B cell (primary cell): ENCODE measurements around the gene LARGE2. TPM values are rescaled to one million over a fixed set of nuclear protein-coding genes. Genes with fewer than 3 reads are reported as not detected.

Source experiments
- ATAC-seq: fragments of 200-7000 bp; cut with Tn5 transposase; one replicate; pipeline ENCODE4 v1.10.0; 2021; ENCODE audit warnings: low read depth, mild to moderate bottlenecking, moderate number of reproducible peaks, moderate library complexity
- CTCF ChIA-PET: fragments of 350-600 bp; sonication (Branson Sonifier 250); formaldehyde crosslinking; loops from one replicate; lab custom pipeline; 2021; ENCODE audit warnings: antibody characterized with exemption, inconsistent platforms; lab: Charles Lee
- POLR2A ChIA-PET: fragments of 350-600 bp; sonication (Branson Sonifier 250); formaldehyde crosslinking; loops from one replicate; lab custom pipeline; 2021; ENCODE audit warnings: antibody characterized with exemption; lab: Charles Lee
- DNase-seq: peaks from one replicate; pipeline ENCODE4 v3.0.0; 2013
- H2AFZ ChIP-seq: 2 replicates; pipeline ENCODE4 v1.6.1; 2012; ENCODE audit warnings: mild to moderate bottlenecking, low read depth, low read length; ENCODE audit not compliant: insufficient read depth, poor library complexity, severe bottlenecking
- H3K27ac ChIP-seq, 2 donors: 1 replicate in 1 of 2; 2 replicates in 1 of 2; pipeline ENCODE4 v1.5.1; 2012 to 2013; ENCODE audit warnings: low read length in 2 of 2, mild to moderate bottlenecking in 2 of 2, moderate library complexity in 1 of 2
- H3K27me3 ChIP-seq, 4 experiments: fragments of 200-600 bp in 1 of 4; sonication (generic) in 1 of 4; replicated peaks in 1 of 4; 1 replicate in 2 of 4; 2 replicates in 2 of 4; pipeline versions ENCODE4 v1.6.1 to v1.7.0; 2013 to 2016; ENCODE audit warnings: low read length in 3 of 4, mild to moderate bottlenecking in 2 of 4, mixed read lengths in 1 of 4, moderate library complexity in 1 of 4; ENCODE audit not compliant: insufficient read depth in 4 of 4, control insufficient read depth in 3 of 4; ENCODE audit errors: control extremely low read depth in 1 of 4
- H3K36me3 ChIP-seq, 2 experiments: replicated peaks in 1 of 2; 1 replicate in 1 of 2; 2 replicates in 1 of 2; pipeline versions ENCODE4 v1.6.1 to v1.7.1; 2013; ENCODE audit warnings: low read length in 1 of 2; ENCODE audit not compliant: insufficient read depth in 2 of 2, control insufficient read depth in 1 of 2; ENCODE audit errors: control extremely low read depth in 1 of 2, extremely low read depth in 1 of 2
- H3K4me1 ChIP-seq, 2 donors: fragments of 200-600 bp in 1 of 2; sonication (generic) in 1 of 2; 1 replicate in 1 of 2; 2 replicates in 1 of 2; pipeline versions ENCODE4 v1.5.1 to v1.6.1; 2013 to 2017; ENCODE audit warnings: low read length in 2 of 2; ENCODE audit not compliant: control insufficient read depth in 2 of 2, insufficient read depth in 2 of 2
- H3K4me2 ChIP-seq: replicated peaks from 2 replicates; pipeline ENCODE3; 2012; ENCODE audit warnings: mild to moderate bottlenecking, low read depth, low read length; ENCODE audit not compliant: poor library complexity, severe bottlenecking
- H3K4me3 ChIP-seq, 5 experiments: fragments of 200-600 bp in 1 of 5; sonication (generic) in 1 of 5; 1 replicate in 3 of 5; 2 replicates in 2 of 5; pipeline versions ENCODE4 v1.5.1 to v1.7.0; 2011 to 2016; ENCODE audit warnings: low read length in 4 of 5, mild to moderate bottlenecking in 4 of 5, low read depth in 2 of 5, control low read depth in 1 of 5, moderate library complexity in 1 of 5; ENCODE audit not compliant: insufficient read depth in 1 of 5; ENCODE audit errors: control extremely low read depth in 1 of 5, extremely low read depth in 1 of 5
- H3K79me2 ChIP-seq: fragments of 200-600 bp; sonication (generic); one replicate; pipeline ENCODE4 v1.6.0; 2016; ENCODE audit warnings: low read length; ENCODE audit not compliant: control insufficient read depth, insufficient read depth
- H3K9ac ChIP-seq: fragments of 200-600 bp; sonication (generic); 2 replicates; pipeline ENCODE4 v1.6.1; 2017; ENCODE audit warnings: mild to moderate bottlenecking, low read length, moderate library complexity
- H3K9me3 ChIP-seq, 3 donors: one replicate each; pipeline versions ENCODE4 v1.6.1 to v1.7.1; 2013; ENCODE audit warnings: low read length in 2 of 3; ENCODE audit not compliant: control insufficient read depth in 2 of 3, insufficient read depth in 1 of 3; ENCODE audit errors: control extremely low read depth in 1 of 3
- H4K20me1 ChIP-seq: 2 replicates; pipeline ENCODE4 v1.6.0; 2012; ENCODE audit warnings: mild to moderate bottlenecking, low read length; ENCODE audit not compliant: insufficient read depth, control insufficient read depth, poor library complexity, severe bottlenecking
- H3K27ac Mint-ChIP-seq: one replicate; pipeline ENCODE4 v1.8.0; 2021; ENCODE audit warnings: mixed read lengths
- H3K27me3 Mint-ChIP-seq: one replicate; pipeline ENCODE4 v1.8.0; 2021; ENCODE audit warnings: mixed read lengths
- H3K4me1 Mint-ChIP-seq: one replicate; pipeline ENCODE4 v1.8.0; 2021; ENCODE audit warnings: mixed read lengths
- H3K4me3 Mint-ChIP-seq: one replicate; pipeline ENCODE4 v1.8.0; 2021; ENCODE audit warnings: mixed read lengths
- H3K9me3 Mint-ChIP-seq: one replicate; pipeline ENCODE4 v1.8.0; 2022; ENCODE audit warnings: mixed read lengths; ENCODE audit not compliant: insufficient read depth
- EZH2 ChIP-seq: IDR thresholded peaks from 2 replicates; pipeline ENCODE4 v1.6.1; 2012; ENCODE audit warnings: borderline replicate concordance, low read depth, mild to moderate bottlenecking, moderate library complexity, low read length; ENCODE audit not compliant: insufficient read depth, poor library complexity, severe bottlenecking
- WGBS: methylation state at CpG from one replicate; pipeline ENCODE4 v1.1.5; 2013; ENCODE audit warnings: missing lambda C conversion rate; ENCODE audit not compliant: insufficient coverage; 5-methylcytosine and 5-hydroxymethylcytosine counted together
- intact Hi-C: fragments of 100-400 bp; cut with micrococcal nuclease; formaldehyde crosslinking; loops from one replicate; pipeline ENCODE4 v1.10.0; 2022
- polyA plus RNA-seq: library from polyadenylated mRNA; depleted of rRNA; stranded (reverse); fragments of >200 nt; gene quantifications from 2 replicates; pipeline ENCODE4 v1.2.3, GENCODE V29; 2012
- total RNA-seq, 2 donors: library from RNA; stranded (reverse); fragments of 120-200 nt in 1 of 2; gene quantifications; 1 replicate in 1 of 2; 2 replicates in 1 of 2; pipeline versions ENCODE4 v1.2.3 to v1.2.4, GENCODE V29; 2013 to 2022
- TF ChIP-seq, protein P1 (sequence below): fragments of 200-600 bp; IDR thresholded peaks from one replicate; pipeline ENCODE4 v1.8.0; 2022; ENCODE audit warnings: antibody characterized with exemption, mild to moderate bottlenecking

Gene LARGE2
- total and polyA plus RNA-seq, 2 donors (not counting 1 experiment from before 2014, with no cell fraction given) = 109 to 264 TPM

DNA sequence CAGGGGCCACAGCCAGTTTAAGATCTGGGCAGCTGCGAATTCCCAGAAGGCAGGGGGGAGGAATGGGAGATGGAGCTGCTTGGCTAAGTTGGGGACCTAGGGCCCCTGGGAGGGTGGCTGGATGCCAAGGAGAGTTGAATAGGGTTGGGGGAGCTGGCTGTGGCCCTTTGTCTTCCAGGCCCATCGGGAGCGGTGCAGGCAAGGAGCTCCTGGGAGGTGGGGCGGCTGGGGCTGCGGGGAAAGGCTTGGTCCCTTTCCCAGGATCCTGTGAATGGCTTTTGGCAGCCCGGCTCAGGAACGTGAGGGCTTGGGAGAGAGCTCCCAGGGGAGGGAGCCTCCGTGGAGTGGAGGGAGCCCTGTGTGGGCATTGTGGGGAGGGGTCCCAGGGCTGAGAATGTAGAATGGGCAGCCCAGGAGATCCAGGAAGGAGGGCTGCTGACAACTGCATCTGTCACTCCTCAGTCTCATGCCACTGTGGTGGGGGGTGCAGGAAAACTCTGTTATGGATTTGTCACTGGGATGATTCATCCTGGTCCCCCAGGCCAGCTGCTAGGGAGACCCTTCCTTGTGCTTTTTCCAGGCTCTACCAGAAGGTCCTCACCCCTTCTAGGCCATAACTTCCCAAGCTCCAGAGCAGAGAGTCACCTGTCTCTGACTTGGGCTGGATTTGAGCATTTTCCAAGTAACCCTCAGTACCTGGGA, 21.4 kb upstream of the LARGE2 start:
- H3K27me3 Mint-ChIP-seq = peaks cover 13% of the 10 kb centered on the region
- Histone ChIP-seq H3K4me3 (no peak overlapping the region), H3K79me2 (no peaks in the 10 kb centered on the region), H3K4me1 (peaks cover 12 to 23% of the 10 kb centered on the region in 2 donors), H3K36me3 (no peaks in the 10 kb centered on the region), H4K20me1 (no peaks in the 10 kb centered on the region), H3K4me2 (peak overlapping the region; percentile 93), H3K9ac (no peak overlapping the region), H3K27ac (no peak overlapping the region), H2AFZ (no peak overlapping the region), H3K27me3 (peaks cover 0 to 39% (median 18%) of the 10 kb centered on the region in 4 experiments), H3K9me3 (peaks cover 0 to 12% (median 0%) of the 10 kb centered on the region in 3 donors)
- ATAC-seq (no peak), DNase-seq (no peak)
- H3K27ac Mint-ChIP-seq = no peak overlapping the region
- 73% methylated on average over 8 of the region's 8 CpGs for WGBS
- ChIA-PET CTCF (interaction anchor here (1.6 kb wide), 1 partner anchor 106 kb away, joined by 4 read pairs; no protein-coding TSS in a partner anchor), POLR2A (no interaction called here)
- TF ChIP-seq, protein P1, sequence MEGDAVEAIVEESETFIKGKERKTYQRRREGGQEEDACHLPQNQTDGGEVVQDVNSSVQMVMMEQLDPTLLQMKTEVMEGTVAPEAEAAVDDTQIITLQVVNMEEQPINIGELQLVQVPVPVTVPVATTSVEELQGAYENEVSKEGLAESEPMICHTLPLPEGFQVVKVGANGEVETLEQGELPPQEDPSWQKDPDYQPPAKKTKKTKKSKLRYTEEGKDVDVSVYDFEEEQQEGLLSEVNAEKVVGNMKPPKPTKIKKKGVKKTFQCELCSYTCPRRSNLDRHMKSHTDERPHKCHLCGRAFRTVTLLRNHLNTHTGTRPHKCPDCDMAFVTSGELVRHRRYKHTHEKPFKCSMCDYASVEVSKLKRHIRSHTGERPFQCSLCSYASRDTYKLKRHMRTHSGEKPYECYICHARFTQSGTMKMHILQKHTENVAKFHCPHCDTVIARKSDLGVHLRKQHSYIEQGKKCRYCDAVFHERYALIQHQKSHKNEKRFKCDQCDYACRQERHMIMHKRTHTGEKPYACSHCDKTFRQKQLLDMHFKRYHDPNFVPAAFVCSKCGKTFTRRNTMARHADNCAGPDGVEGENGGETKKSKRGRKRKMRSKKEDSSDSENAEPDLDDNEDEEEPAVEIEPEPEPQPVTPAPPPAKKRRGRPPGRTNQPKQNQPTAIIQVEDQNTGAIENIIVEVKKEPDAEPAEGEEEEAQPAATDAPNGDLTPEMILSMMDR = no peak
- no peak for TF ChIP-seq EZH2
- H3K4me3 Mint-ChIP-seq = peak overlapping the region; percentile 81
- peaks cover 15% of the 10 kb centered on the region for H3K4me1 Mint-ChIP-seq
- intact Hi-C loops = no loop called here
- H3K9me3 Mint-ChIP-seq = no peaks in the 10 kb centered on the region

DNA sequence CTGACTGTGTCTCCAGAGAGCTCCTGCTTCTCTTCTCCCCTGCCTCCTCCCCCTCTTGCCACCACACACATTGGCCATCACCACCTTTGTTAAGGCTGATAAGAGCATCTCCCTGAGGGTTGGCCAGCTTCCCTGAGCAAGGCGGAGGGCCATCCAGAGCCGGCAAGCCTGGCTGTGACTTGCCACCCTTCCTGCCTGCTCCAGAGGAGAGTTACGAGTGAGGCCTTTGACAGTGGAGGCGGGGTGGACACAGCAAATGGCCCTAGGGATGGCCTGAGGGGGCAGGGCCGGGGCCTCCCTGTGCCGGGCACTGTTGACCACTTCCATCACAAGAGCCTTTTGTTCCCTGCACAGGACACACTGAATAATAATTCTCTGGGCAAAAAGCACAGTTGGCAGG, 20.8 kb upstream of the LARGE2 start:
- Mint-ChIP-seq H3K4me1 (peaks cover 20% of the 10 kb centered on the region), H3K9me3 (no peaks in the 10 kb centered on the region), H3K27ac (no peak overlapping the region), H3K4me3 (peak overlapping the region; percentile 81), H3K27me3 (peaks cover 10% of the 10 kb centered on the region)
- WGBS = 94% methylated on average over 6 of the region's 6 CpGs
- H3K9me3 ChIP-seq = peaks cover 0 to 8% (median 0%) of the 10 kb centered on the region in 3 donors
- TF ChIP-seq, protein P1 = no peak
- TF ChIP-seq EZH2 = no peak
- DNase-seq = no peak
- H3K79me2 ChIP-seq = no peaks in the 10 kb centered on the region
- no peaks in the 10 kb centered on the region for H3K36me3 ChIP-seq
- no peak overlapping the region for H3K27ac ChIP-seq
- no peak overlapping the region for H2AFZ ChIP-seq
- CTCF ChIA-PET = interaction anchor here (1.6 kb wide), 1 partner anchor 105 kb away, joined by 4 read pairs; no protein-coding TSS in a partner anchor
- no peak for ATAC-seq
- intact Hi-C loops = no loop called here
- POLR2A ChIA-PET = no interaction called here
- H3K9ac ChIP-seq = no peak overlapping the region
- H3K27me3 ChIP-seq = peaks cover 0 to 34% (median 15%) of the 10 kb centered on the region in 4 experiments
- no peaks in the 10 kb centered on the region for H4K20me1 ChIP-seq
- H3K4me3 ChIP-seq = no peak overlapping the region
- H3K4me1 ChIP-seq = peaks cover 12 to 28% of the 10 kb centered on the region in 2 donors
- H3K4me2 ChIP-seq = no peak overlapping the region
